SK-MEL-5 (cell line): ENCODE measurements around the gene THADA. TPM values are rescaled to one million over a fixed set of nuclear protein-coding genes. Genes with fewer than 3 reads are reported as not detected.
A peak's percentile ranks its signal among the peaks of the same experiment; 100 is the strongest.

Source experiments
- DNase-seq: peaks from one replicate; pipeline ENCODE4 v3.0.0-alpha.2; 2016; ENCODE audit warnings: low read depth, low spot score
- in situ Hi-C: cut with HindIII; loops from 2 replicates; pipeline ENCODE4 v1.10.0; 2016; ENCODE audit warnings: low sequenced_read_pairs, high pct_unique_total_duplicates, low pct_unique_long_range_greater_than_20kb
- total RNA-seq: library from RNA; depleted of rRNA; stranded (reverse); fragments of >200 nt; shearing (Covaris generic); gene quantifications from 2 replicates; pipeline ENCODE4 v1.2.3, GENCODE V29; 2014

The THADA gene
- total RNA-seq, 1 experiment from 2014 or later, result 50.3 TPM

GRCh38 chr2:43227830-43228281, 368.0 kb downstream of the THADA start:
- in situ Hi-C loops, result no loop called here
- DNase-seq, result peak; percentile 54

GRCh38 chr2:43226955-43227829, 368.6 kb downstream of the THADA start:
- in situ Hi-C loops, result no loop called here
- peak; percentile 89 for DNase-seq

- peak; percentile 95 for DNase-seq
- in situ Hi-C loops, result no loop called here
These were observed 369.3 kb downstream of the THADA start, which contains the start of gene ZFP36L2 for GRCh38 chr2:43226558-43226954. Gene ZFP36L2 (minus strand): TSS chr2:43226606. CDS start chr2:43226315, 291 bp downstream.

GRCh38 chr2:43225788-43226557, 369.9 kb downstream of the THADA start:
- peak; percentile 60 for DNase-seq
- in situ Hi-C loops, result no loop called here

GRCh38 chr2:43225093-43225787, 370.6 kb downstream of the THADA start:
- DNase-seq, result peak; percentile 26

GRCh38 chr2:43224571-43225092, 371.2 kb downstream of the THADA start:
- DNase-seq, result peak; percentile 25
- in situ Hi-C loops, result no loop called here

More at GRCh38 chr2:43225093-43225787, 370.6 kb downstream of the THADA start:
- in situ Hi-C loops, result no loop called here

GRCh38 chr2:43224131-43224570, 371.7 kb downstream of the THADA start:
- in situ Hi-C loops, result no loop called here
- peak; percentile 86 for DNase-seq

- in situ Hi-C loops, result no loop called here
These were observed 372.3 kb downstream of the THADA start for GRCh38 chr2:43223521-43224001.

GRCh38 chr2:43222475-43223309, 373.1 kb downstream of the THADA start:
- DNase-seq, result peak; percentile 17
- in situ Hi-C loops, result no loop called here

More at GRCh38 chr2:43223521-43224001, 372.3 kb downstream of the THADA start:
- DNase-seq, result peak; percentile 32

- in situ Hi-C loops, result no loop called here
- peak; percentile 94 for DNase-seq
These were observed 373.9 kb downstream of the THADA start for GRCh38 chr2:43221763-43222474.

- DNase-seq, result peak; percentile 15
These were observed 374.6 kb downstream of the THADA start for GRCh38 chr2:43221124-43221762.

GRCh38 chr2:43220760-43221123, 375.1 kb downstream of the THADA start:
- in situ Hi-C loops, result no loop called here
- no peak for DNase-seq

More at GRCh38 chr2:43221124-43221762, 374.6 kb downstream of the THADA start:
- in situ Hi-C loops, result no loop called here

GRCh38 chr2:43220229-43220751, 375.5 kb downstream of the THADA start:
- in situ Hi-C loops, result no loop called here
- DNase-seq, result peak; percentile 67

- in situ Hi-C loops, result no loop called here
- DNase-seq, result peak; percentile 80
These were observed 376.2 kb downstream of the THADA start for GRCh38 chr2:43219383-43220228.
